Measurements from ENCODE around the gene TAOK2.

Gene TAOK2

GRCh38 chr16:30027588-30028437 is 54.1 kb downstream of the TAOK2 start:
- Histone ChIP-seq H3K36me3 (ENCODE audit: insufficient read depth, low read length) (no peaks in the 10 kb centered on the region), H3K27ac (ENCODE audit: low read depth, low read length, poor library complexity, severe bottlenecking) (no peak overlapping the region), H3K27me3 (ENCODE audit: insufficient read depth, low read length) (peaks cover 9% of the 10 kb centered on the region; the same call in 1 of the 2 replicates), H3K79me2 (ENCODE audit: insufficient read depth, low read length) (no peaks in the 10 kb centered on the region), H2AFZ (ENCODE audit: low read length) (no peak overlapping the region), H3K9me2 (ENCODE audit: low read depth, low read length) (no peaks in the 10 kb centered on the region), H4K20me1 (ENCODE audit: insufficient read depth, low read length) (no peaks in the 10 kb centered on the region), H3K9me3 (ENCODE audit: low read length) (no peaks in the 10 kb centered on the region), H3K4me2 (ENCODE audit: low read length) (no peak overlapping the region), H3F3A (ENCODE audit: insufficient read depth, low read length) (no peaks in the 10 kb centered on the region), H3K9ac (ENCODE audit: low read length) (no peak overlapping the region), H3K4me1 (ENCODE audit: insufficient read depth, low read length, severe bottlenecking) (no peaks in the 10 kb centered on the region), H3K4me3 (ENCODE audit: low read depth, low read length, poor library complexity, severe bottlenecking) (no peak overlapping the region)
- TF ChIP-seq EZH2 (IDR thresholded peaks at IDR 0.05; ENCODE audit: borderline replicate concordance, low read length): no peak
- TF ChIP-seq CTCF (IDR thresholded peaks at IDR 0.05; ENCODE audit: low read length): no peak

GRCh38 chr16:30028438-30029076 is 54.9 kb downstream of the TAOK2 start:
- Histone ChIP-seq H3K79me2 (ENCODE audit: insufficient read depth, low read length) (no peaks in the 10 kb centered on the region), H3K9me3 (ENCODE audit: low read length) (no peaks in the 10 kb centered on the region), H3F3A (ENCODE audit: insufficient read depth, low read length) (no peaks in the 10 kb centered on the region), H3K36me3 (ENCODE audit: insufficient read depth, low read length) (no peaks in the 10 kb centered on the region), H2AFZ (ENCODE audit: low read length) (no peak overlapping the region), H3K27ac (ENCODE audit: low read depth, low read length, poor library complexity, severe bottlenecking) (no peak overlapping the region), H3K4me1 (ENCODE audit: insufficient read depth, low read length, severe bottlenecking) (no peaks in the 10 kb centered on the region), H3K27me3 (ENCODE audit: insufficient read depth, low read length) (peaks cover 5% of the 10 kb centered on the region; the same call in 1 of the 2 replicates), H4K20me1 (ENCODE audit: insufficient read depth, low read length) (no peaks in the 10 kb centered on the region), H3K4me3 (ENCODE audit: low read depth, low read length, poor library complexity, severe bottlenecking) (no peak overlapping the region), H3K9me2 (ENCODE audit: low read depth, low read length) (no peaks in the 10 kb centered on the region), H3K9ac (ENCODE audit: low read length) (no peak overlapping the region), H3K4me2 (ENCODE audit: low read length) (no peak overlapping the region)
- TF ChIP-seq CTCF (IDR thresholded peaks at IDR 0.05; ENCODE audit: low read length): no peak
- no peak for TF ChIP-seq EZH2 (IDR thresholded peaks at IDR 0.05; ENCODE audit: borderline replicate concordance, low read length)

GRCh38 chr16:30030011-30030685 is 56.5 kb downstream of the TAOK2 start:
- no peaks in the 10 kb centered on the region for H3K79me2 ChIP-seq (ENCODE audit: insufficient read depth, low read length)
- no peaks in the 10 kb centered on the region for H3F3A ChIP-seq (ENCODE audit: insufficient read depth, low read length)
- H3K27ac ChIP-seq (ENCODE audit: low read depth, low read length, poor library complexity, severe bottlenecking): no peak overlapping the region
- H3K9me2 ChIP-seq (ENCODE audit: low read depth, low read length): no peaks in the 10 kb centered on the region
- no peaks in the 10 kb centered on the region for H3K9me3 ChIP-seq (ENCODE audit: low read length)
- H4K20me1 ChIP-seq (ENCODE audit: insufficient read depth, low read length): no peaks in the 10 kb centered on the region
- H3K4me2 ChIP-seq (ENCODE audit: low read length): no peak overlapping the region
- no peak overlapping the region for H3K9ac ChIP-seq (ENCODE audit: low read length)
- TF ChIP-seq CTCF (IDR thresholded peaks at IDR 0.05; ENCODE audit: low read length) (no peak), EZH2 (IDR thresholded peaks at IDR 0.05; ENCODE audit: borderline replicate concordance, low read length) (no peak)
- H3K4me1 ChIP-seq (ENCODE audit: insufficient read depth, low read length, severe bottlenecking): no peaks in the 10 kb centered on the region
- no peaks in the 10 kb centered on the region for H3K36me3 ChIP-seq (ENCODE audit: insufficient read depth, low read length)
- H2AFZ ChIP-seq (ENCODE audit: low read length): no peak overlapping the region
- no peak overlapping the region for H3K4me3 ChIP-seq (ENCODE audit: low read depth, low read length, poor library complexity, severe bottlenecking)
- H3K27me3 ChIP-seq (ENCODE audit: insufficient read depth, low read length): peaks cover 8% of the 10 kb centered on the region; the same call in 1 of the 2 replicates

Measured in OCI-LY1 (cell line).